ENCODE results near the gene LIMS2. TPM values are rescaled to one million over a fixed set of nuclear protein-coding genes. Genes with fewer than 3 reads are reported as not detected.

LIMS2 gene
- polyA plus RNA-seq, 1 experiment: 46.1 TPM

GRCh38 chr2:127709336-127709735 lies 34.0 kb upstream of the LIMS2 start:
- no peak for TF ChIP-seq CTCF (IDR thresholded peaks at IDR 0.05; ENCODE audit: insufficient read depth, low read depth, low read length)
- Histone ChIP-seq H3K4me3 (ENCODE audit: low read depth, low read length) (no peak overlapping the region), H3K27me3 (ENCODE audit: control insufficient read depth, insufficient read depth, low read length) (no peaks in the 10 kb centered on the region), H3K36me3 (ENCODE audit: control insufficient read depth, insufficient read depth, low read length) (peaks cover 21% of the 10 kb centered on the region)
- DNase-seq (ENCODE audit: low read depth): no peak
- CTCF ChIA-PET: no interaction called here
- POLR2A ChIA-PET: no interaction called here

DNA sequence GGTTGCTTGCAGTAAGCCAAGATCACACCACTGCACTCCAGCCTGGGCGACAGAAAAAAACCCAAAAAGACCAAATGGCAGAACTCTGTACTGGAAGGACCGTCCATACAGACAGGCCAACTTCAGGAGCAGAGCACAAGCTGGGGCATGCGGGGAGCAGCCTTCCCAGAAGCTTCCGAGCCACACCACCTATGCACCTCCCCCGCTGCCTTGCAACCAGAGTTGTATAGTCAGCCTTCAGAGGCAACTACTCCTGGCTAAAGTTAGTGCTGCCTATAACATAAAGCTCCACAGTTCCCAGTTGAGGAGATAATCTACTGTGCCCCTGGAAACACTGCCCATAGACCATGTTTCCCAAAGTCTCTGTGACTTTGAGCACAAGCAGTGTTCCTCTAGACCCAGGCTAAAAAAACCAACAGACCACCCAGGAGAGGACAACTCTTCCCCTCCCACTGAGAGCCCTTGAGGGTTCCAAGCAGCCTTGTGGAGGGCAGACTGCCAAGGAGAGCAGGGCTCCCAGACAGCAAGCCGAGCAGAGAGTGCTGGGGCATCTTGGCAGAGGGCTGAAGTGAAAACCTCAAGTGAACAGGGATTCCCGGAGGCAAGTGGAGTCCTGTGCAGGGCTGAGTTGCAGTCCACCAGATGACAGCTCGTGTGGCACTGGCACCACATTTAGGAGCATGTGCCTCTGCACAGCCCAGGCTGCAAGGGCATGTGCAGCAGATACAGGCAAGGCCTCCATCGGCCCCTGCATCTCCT lies 32.7 kb upstream of the LIMS2 start:
- no peak for DNase-seq (ENCODE audit: low read depth)
- Histone ChIP-seq H3K4me3 (ENCODE audit: low read depth, low read length) (no peak overlapping the region), H3K27me3 (ENCODE audit: control insufficient read depth, insufficient read depth, low read length) (no peaks in the 10 kb centered on the region), H3K36me3 (ENCODE audit: control insufficient read depth, insufficient read depth, low read length) (peaks cover 19% of the 10 kb centered on the region)
- POLR2A ChIA-PET: no interaction called here
- CTCF ChIA-PET: no interaction called here
- TF ChIP-seq CTCF (IDR thresholded peaks at IDR 0.05; ENCODE audit: insufficient read depth, low read depth, low read length): no peak

- no peak overlapping the region for H3K4me3 ChIP-seq (ENCODE audit: low read depth, low read length)
- H3K27me3 ChIP-seq (ENCODE audit: control insufficient read depth, insufficient read depth, low read length): no peaks in the 10 kb centered on the region
- H3K36me3 ChIP-seq (ENCODE audit: control insufficient read depth, insufficient read depth, low read length): peaks cover 19% of the 10 kb centered on the region
- no peak for DNase-seq (ENCODE audit: low read depth)
- POLR2A ChIA-PET: no interaction called here
- CTCF ChIA-PET: interaction anchor here (1.0 kb wide), 1 partner anchor 113 kb away, joined by 4 read pairs; no protein-coding TSS in a partner anchor
- no peak for TF ChIP-seq CTCF (IDR thresholded peaks at IDR 0.05; ENCODE audit: insufficient read depth, low read depth, low read length)
Observed at GRCh38 chr2:127706215-127706990, 31.1 kb upstream of the LIMS2 start.

DNA sequence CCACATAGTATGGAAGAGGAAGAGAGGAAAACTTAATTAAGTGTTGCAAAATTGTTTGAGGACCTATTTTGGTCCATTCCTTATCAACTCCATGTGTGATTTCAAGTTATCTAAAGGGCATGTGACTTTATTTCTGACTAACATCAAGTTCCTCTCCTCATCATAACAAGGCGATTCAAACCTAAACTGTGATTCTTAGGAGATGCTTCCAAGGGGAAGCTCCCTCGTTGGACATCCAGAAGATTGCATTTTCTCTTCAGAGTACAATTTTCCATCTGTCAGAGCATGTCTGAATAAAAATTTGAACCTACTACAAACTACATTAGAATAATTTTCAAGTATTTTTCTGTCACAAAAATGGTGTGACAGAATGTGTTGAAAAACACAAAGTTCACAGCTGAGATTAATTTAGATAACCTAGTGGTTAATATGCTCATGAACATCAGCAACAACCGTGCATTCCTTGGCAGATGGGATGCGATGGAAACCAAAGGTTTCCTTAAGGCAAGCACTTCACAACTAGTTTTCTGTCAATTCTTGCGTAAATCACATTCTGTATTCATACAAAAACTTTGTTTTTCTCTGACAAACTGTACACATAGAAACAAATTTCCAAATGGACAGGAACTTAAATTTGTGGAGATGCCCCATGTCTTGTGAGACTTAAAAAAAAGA lies 30.2 kb upstream of the LIMS2 start:
- no peak for TF ChIP-seq CTCF (IDR thresholded peaks at IDR 0.05; ENCODE audit: insufficient read depth, low read depth, low read length)
- Histone ChIP-seq H3K36me3 (ENCODE audit: control insufficient read depth, insufficient read depth, low read length) (peaks cover 18% of the 10 kb centered on the region), H3K4me3 (ENCODE audit: low read depth, low read length) (no peak overlapping the region), H3K27me3 (ENCODE audit: control insufficient read depth, insufficient read depth, low read length) (no peaks in the 10 kb centered on the region)
- DNase-seq (ENCODE audit: low read depth): no peak
- CTCF ChIA-PET: interaction anchor here (0.9 to 4.7 kb wide), 3 partner anchors 9 to 114 kb away, joined by 3 to 18 read pairs (median 4); no protein-coding TSS in a partner anchor
- POLR2A ChIA-PET: no interaction called here

Measured in BJ (cell line).